Measurements from ENCODE around the gene GUK1.

GRCh38 chr1:228112617-228113016 lies 27.5 kb upstream of the GUK1 start:
- TF ChIP-seq CTCF (IDR thresholded peaks at IDR 0.05), result no peak
- no peak for TF ChIP-seq SP1 (CRISPR knock-in tag; conservative IDR thresholded peaks at IDR 0.05)
- no peak for TF ChIP-seq ZBTB43 (CRISPR knock-in tag; IDR thresholded peaks at IDR 0.05)
- TF ChIP-seq, protein P1, sequence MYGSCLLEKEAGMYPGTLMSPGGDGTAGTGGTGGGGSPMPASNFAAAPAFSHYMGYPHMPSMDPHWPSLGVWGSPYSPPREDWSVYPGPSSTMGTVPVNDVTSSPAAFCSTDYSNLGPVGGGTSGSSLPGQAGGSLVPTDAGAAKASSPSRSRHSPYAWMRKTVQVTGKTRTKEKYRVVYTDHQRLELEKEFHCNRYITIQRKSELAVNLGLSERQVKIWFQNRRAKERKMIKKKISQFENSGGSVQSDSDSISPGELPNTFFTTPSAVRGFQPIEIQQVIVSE (CRISPR knock-in tag; IDR thresholded peaks at IDR 0.05; ENCODE audit: borderline replicate concordance), result no peak
- TF ChIP-seq, protein P2, sequence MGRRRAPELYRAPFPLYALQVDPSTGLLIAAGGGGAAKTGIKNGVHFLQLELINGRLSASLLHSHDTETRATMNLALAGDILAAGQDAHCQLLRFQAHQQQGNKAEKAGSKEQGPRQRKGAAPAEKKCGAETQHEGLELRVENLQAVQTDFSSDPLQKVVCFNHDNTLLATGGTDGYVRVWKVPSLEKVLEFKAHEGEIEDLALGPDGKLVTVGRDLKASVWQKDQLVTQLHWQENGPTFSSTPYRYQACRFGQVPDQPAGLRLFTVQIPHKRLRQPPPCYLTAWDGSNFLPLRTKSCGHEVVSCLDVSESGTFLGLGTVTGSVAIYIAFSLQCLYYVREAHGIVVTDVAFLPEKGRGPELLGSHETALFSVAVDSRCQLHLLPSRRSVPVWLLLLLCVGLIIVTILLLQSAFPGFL (CRISPR knock-in tag; IDR thresholded peaks at IDR 0.05; ENCODE audit: borderline replicate concordance), result no peak
- TF ChIP-seq, protein P3, sequence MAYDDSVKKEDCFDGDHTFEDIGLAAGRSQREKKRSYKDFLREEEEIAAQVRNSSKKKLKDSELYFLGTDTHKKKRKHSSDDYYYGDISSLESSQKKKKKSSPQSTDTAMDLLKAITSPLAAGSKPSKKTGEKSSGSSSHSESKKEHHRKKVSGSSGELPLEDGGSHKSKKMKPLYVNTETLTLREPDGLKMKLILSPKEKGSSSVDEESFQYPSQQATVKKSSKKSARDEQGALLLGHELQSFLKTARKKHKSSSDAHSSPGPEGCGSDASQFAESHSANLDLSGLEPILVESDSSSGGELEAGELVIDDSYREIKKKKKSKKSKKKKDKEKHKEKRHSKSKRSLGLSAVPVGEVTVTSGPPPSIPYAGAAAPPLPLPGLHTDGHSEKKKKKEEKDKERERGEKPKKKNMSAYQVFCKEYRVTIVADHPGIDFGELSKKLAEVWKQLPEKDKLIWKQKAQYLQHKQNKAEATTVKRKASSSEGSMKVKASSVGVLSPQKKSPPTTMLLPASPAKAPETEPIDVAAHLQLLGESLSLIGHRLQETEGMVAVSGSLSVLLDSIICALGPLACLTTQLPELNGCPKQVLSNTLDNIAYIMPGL (CRISPR knock-in tag; IDR thresholded peaks at IDR 0.05), result no peak
- TF ChIP-seq KAT7 (CRISPR knock-in tag; IDR thresholded peaks at IDR 0.05; ENCODE audit: borderline replicate concordance), result no peak
- no peak for TF ChIP-seq TCF7 (CRISPR knock-in tag; IDR thresholded peaks at IDR 0.05; ENCODE audit: low read depth)
